ENCODE data around the gene ZNF816.
"Not testable (repeated sequence)": the region's sequence is repeated elsewhere in the genome, so short reads cannot be mapped to it uniquely, and the experiment has no call there.

ZNF816 gene

GRCh38 chr19:52948025-52948770 is 14.5 kb downstream of the ZNF816 start:
- peaks cover 35% of the 10 kb centered on the region for H3K36me3 ChIP-seq (ENCODE audit: insufficient read depth, low read length)
- DNase-seq (ENCODE audit: low read depth, low spot score): no peak
- TF ChIP-seq POLR2AphosphoS5 (IDR thresholded peaks at IDR 0.05; ENCODE audit: borderline replicate concordance, low read depth, low read length) (no peak), FOXP2 (optimal IDR thresholded peaks at IDR 0.05; ENCODE audit: control extremely low read depth, extremely low read length, insufficient read depth) (no peak), EZH2 (IDR thresholded peaks at IDR 0.05) (no peak)
- H3K27ac ChIP-seq: no peak overlapping the region
- peaks cover 7% of the 10 kb centered on the region; the same call in 1 of the 2 replicates for H3K9me3 ChIP-seq (ENCODE audit: low read depth, low read length)
- H3K4me3 ChIP-seq: no peak overlapping the region
- H3K9ac ChIP-seq (ENCODE audit: insufficient read length): no peak overlapping the region

GRCh38 chr19:52946322-52947310 is 16.1 kb downstream of the ZNF816 start:
- H3K9ac ChIP-seq (ENCODE audit: insufficient read length): no peak overlapping the region
- no peak for TF ChIP-seq FOXP2 (optimal IDR thresholded peaks at IDR 0.05; ENCODE audit: control extremely low read depth, extremely low read length, insufficient read depth)
- TF ChIP-seq EZH2 (IDR thresholded peaks at IDR 0.05): no peak
- TF ChIP-seq POLR2AphosphoS5 (IDR thresholded peaks at IDR 0.05; ENCODE audit: borderline replicate concordance, low read depth, low read length): no peak
- no peak overlapping the region for H3K27ac ChIP-seq
- no peak for DNase-seq (ENCODE audit: low read depth, low spot score)
- H3K36me3 ChIP-seq (ENCODE audit: insufficient read depth, low read length): peaks cover 20% of the 10 kb centered on the region
- no peak overlapping the region for H3K4me3 ChIP-seq
- H3K9me3 ChIP-seq (ENCODE audit: low read depth, low read length): peaks cover 7% of the 10 kb centered on the region; the same call in 1 of the 2 replicates

- DNase-seq (ENCODE audit: low read depth, low spot score): no peak
- Histone ChIP-seq H3K27ac (no peak overlapping the region), H3K9me3 (ENCODE audit: low read depth, low read length) (peaks cover 5% of the 10 kb centered on the region; the same call in 1 of the 2 replicates), H3K36me3 (ENCODE audit: insufficient read depth, low read length) (peaks cover 11% of the 10 kb centered on the region), H3K9ac (ENCODE audit: insufficient read length) (no peak overlapping the region), H3K4me3 (no peak overlapping the region)
- TF ChIP-seq POLR2AphosphoS5 (IDR thresholded peaks at IDR 0.05; ENCODE audit: borderline replicate concordance, low read depth, low read length) (no peak), EZH2 (IDR thresholded peaks at IDR 0.05) (no peak), FOXP2 (optimal IDR thresholded peaks at IDR 0.05; ENCODE audit: control extremely low read depth, extremely low read length, insufficient read depth) (no peak)
Measured at GRCh38 chr19:52945652-52946321, 16.9 kb downstream of the ZNF816 start.

- H3K36me3 ChIP-seq (ENCODE audit: insufficient read depth, low read length); H3K9ac ChIP-seq (ENCODE audit: insufficient read length); H3K4me3 ChIP-seq; H3K27ac ChIP-seq; H3K9me3 ChIP-seq (ENCODE audit: low read depth, low read length); DNase-seq (ENCODE audit: low read depth, low spot score): not testable (repeated sequence)
Measured at GRCh38 chr19:52944703-52945493, 17.8 kb downstream of the ZNF816 start.

- no peaks in the 10 kb centered on the region for H3K36me3 ChIP-seq (ENCODE audit: insufficient read depth, low read length)
- no peak overlapping the region for H3K27ac ChIP-seq
- no peak overlapping the region for H3K9ac ChIP-seq (ENCODE audit: insufficient read length)
- no peak for DNase-seq (ENCODE audit: low read depth, low spot score)
- 0 out of 2 replicates have a peak, but pooled peaks cover 3% of the 10 kb centered on the region for H3K9me3 ChIP-seq (ENCODE audit: low read depth, low read length)
- no peak for TF ChIP-seq FOXP2 (optimal IDR thresholded peaks at IDR 0.05; ENCODE audit: control extremely low read depth, extremely low read length, insufficient read depth)
- TF ChIP-seq EZH2 (IDR thresholded peaks at IDR 0.05): no peak
- TF ChIP-seq POLR2AphosphoS5 (IDR thresholded peaks at IDR 0.05; ENCODE audit: borderline replicate concordance, low read depth, low read length): no peak
- no peak overlapping the region for H3K4me3 ChIP-seq
Measured at GRCh38 chr19:52943884-52944643, 18.6 kb downstream of the ZNF816 start.

GRCh38 chr19:52943134-52943883 is 19.4 kb downstream of the ZNF816 start:
- Histone ChIP-seq H3K27ac (no peak overlapping the region), H3K9ac (ENCODE audit: insufficient read length) (no peak overlapping the region)

More at GRCh38 chr19:52943134-52943883, 19.4 kb downstream of the ZNF816 start:
- no peak for DNase-seq (ENCODE audit: low read depth, low spot score)
- TF ChIP-seq FOXP2 (optimal IDR thresholded peaks at IDR 0.05; ENCODE audit: control extremely low read depth, extremely low read length, insufficient read depth): no peak
- TF ChIP-seq EZH2 (IDR thresholded peaks at IDR 0.05): no peak
- no peak for TF ChIP-seq POLR2AphosphoS5 (IDR thresholded peaks at IDR 0.05; ENCODE audit: borderline replicate concordance, low read depth, low read length)
- Histone ChIP-seq H3K9me3 (ENCODE audit: low read depth, low read length) (0 out of 2 replicates have a peak, but pooled peaks cover 2% of the 10 kb centered on the region), H3K4me3 (peak overlapping the region; percentile 84), H3K36me3 (ENCODE audit: insufficient read depth, low read length) (no peaks in the 10 kb centered on the region)
